ENCODE data around the gene LRRC74B.
"Not testable (repeated sequence)": the region's sequence is repeated elsewhere in the genome, so short reads cannot be mapped to it uniquely, and the experiment has no call there.

Gene LRRC74B

GRCh38 chr22:21032868-21033688 is 12.7 kb upstream of the LRRC74B start:
- no peak for DNase-seq

- DNase-seq: no peak
These were observed 11.9 kb upstream of the LRRC74B start for GRCh38 chr22:21033895-21034294.

- DNase-seq: no peak
These were observed 10.8 kb upstream of the LRRC74B start for GRCh38 chr22:21034989-21035388.

- no peak for DNase-seq
These were observed 7.3 kb upstream of the LRRC74B start for GRCh38 chr22:21038405-21038804.

GRCh38 chr22:21039158-21039557 is 6.6 kb upstream of the LRRC74B start:
- DNase-seq: not testable (repeated sequence)

- DNase-seq: no peak
These were observed 3.8 kb upstream of the LRRC74B start for GRCh38 chr22:21041937-21042336.

- no peak for DNase-seq
These were observed 2.5 kb upstream of the LRRC74B start for GRCh38 chr22:21042978-21043859.

GRCh38 chr22:21043860-21044535 is 1.7 kb upstream of the LRRC74B start:
- no peak for DNase-seq

GRCh38 chr22:21044931-21045584 is 688 bp upstream of the LRRC74B start:
- no peak for DNase-seq

GRCh38 chr22:21047035-21047661 is 1.4 kb downstream of the LRRC74B start:
- DNase-seq: no peak

GRCh38 chr22:21047730-21048129 is 2.0 kb downstream of the LRRC74B start:
- no peak for DNase-seq

- not testable (repeated sequence) for DNase-seq
These were observed 2.7 kb downstream of the LRRC74B start for GRCh38 chr22:21048448-21048847.

GRCh38 chr22:21048965-21049364 is 3.2 kb downstream of the LRRC74B start:
- DNase-seq: not testable (repeated sequence)

GRCh38 chr22:21051145-21051830 is 5.5 kb downstream of the LRRC74B start:
- no peak for DNase-seq

- DNase-seq: no peak
These were observed 6.2 kb downstream of the LRRC74B start for GRCh38 chr22:21051831-21052400.

GRCh38 chr22:21052715-21053459 is 7.1 kb downstream of the LRRC74B start:
- DNase-seq: no peak

GRCh38 chr22:21054046-21054713 is 8.4 kb downstream of the LRRC74B start:
- DNase-seq: no peak

- DNase-seq: no peak
These were observed 9.2 kb downstream of the LRRC74B start for GRCh38 chr22:21054714-21055563.

- DNase-seq: no peak
These were observed 9.8 kb downstream of the LRRC74B start for GRCh38 chr22:21055564-21055834.
